HCEC 1CT (cell line): ENCODE results near the gene EFCAB13.
"Not testable (repeated sequence)": the region's sequence is repeated elsewhere in the genome, so short reads cannot be mapped to it uniquely, and the experiment has no call there.

Experiments
- DNase-seq: peaks from one replicate; pipeline ENCODE4 v3.0.0-alpha.2; 2017

The EFCAB13 gene

DNA sequence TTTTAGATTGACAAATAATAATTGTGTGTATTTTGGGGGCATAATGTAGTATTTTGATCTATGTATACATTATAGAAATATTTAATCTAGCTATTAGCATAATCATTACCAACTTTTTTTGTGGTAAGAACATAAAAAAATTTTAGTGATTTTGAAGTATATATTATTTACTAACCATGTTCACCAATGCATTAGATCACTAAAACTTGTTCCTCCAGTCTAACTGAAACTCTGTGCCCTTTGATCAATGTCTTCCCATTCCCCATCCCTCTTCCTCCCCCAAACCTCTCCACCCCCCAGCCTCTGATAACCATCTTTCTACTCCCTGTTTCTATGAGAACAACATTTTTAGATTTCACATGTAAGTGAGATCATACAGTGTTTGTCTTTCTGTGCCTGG lies 8.5 kb downstream of the EFCAB13 start:
- DNase-seq: no peak

DNA sequence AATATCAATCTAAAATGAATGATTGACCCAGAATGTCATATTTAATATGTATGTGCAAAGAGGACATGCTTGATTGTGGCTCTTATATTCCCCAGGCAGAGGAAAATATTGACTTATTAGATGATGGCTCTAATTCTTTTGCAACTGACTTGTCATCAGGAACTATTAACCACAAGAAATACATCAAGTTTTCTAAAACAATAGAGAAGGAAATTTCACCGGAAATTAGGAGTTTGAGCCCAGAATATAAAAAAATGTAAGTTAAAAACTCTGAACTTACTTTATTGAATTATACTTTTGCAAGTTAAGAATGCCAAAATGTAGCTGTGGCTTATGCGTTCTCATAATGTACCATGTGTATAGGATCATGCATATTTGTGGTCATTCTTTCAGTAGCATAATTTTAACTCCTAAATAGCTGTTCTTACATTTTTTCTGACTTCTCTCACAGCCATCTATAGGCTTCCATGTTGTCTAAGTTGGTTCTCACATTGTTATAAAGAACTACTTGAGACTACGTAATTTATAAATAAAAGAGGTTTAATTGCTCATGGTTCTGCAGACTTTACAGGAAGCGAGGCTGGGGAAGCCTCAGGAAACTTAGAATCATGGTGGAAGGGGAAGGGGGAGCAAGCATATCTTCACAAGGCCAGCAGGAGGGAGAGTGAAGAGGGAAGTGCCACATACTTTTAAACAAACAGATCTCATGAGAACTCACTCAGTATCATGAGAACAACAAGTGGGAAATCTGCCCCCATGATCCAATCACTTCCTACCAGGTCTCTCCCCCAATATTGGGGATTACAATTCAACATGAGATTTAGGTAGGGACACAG lies 11.6 kb downstream of the EFCAB13 start:
- DNase-seq: no peak

DNA sequence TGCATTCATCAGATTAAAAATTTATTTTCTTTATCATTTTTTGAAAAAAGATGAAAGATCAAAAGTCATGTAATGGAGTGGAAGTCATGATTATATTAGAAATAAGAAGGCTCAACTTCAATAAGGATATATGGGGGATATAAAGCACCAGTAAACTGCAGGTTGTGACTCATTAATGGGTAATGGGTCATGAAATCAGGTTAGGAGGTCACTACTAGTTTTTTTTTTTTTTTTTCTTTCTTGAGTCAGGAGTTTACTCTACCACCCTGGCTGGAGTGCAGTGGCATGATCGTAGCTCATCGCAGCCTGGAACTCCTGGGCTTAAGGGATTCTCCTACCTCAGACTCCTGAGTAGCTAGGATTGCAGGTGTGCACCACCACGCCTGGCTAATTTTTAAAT lies 14.3 kb downstream of the EFCAB13 start:
- no peak for DNase-seq

DNA sequence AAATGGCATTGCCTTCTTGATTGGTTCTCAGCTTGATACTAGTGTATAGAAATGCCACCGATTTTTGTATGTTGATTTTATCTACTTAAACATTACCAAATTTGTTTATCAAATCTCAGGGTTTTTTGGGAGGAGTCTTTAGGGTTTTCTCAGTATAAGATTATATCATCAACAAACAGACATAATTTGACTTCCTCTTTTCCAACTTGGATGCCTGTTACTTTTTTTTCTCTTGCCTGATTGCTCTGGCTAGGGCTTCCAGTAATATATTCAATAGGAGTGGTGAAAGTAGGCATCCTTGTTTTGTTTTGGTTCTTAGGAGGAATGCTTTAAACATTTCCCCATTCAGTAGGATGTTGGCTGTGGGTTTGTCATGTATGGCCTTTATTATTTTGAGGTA lies 29.1 kb downstream of the EFCAB13 start:
- no peak for DNase-seq

DNA sequence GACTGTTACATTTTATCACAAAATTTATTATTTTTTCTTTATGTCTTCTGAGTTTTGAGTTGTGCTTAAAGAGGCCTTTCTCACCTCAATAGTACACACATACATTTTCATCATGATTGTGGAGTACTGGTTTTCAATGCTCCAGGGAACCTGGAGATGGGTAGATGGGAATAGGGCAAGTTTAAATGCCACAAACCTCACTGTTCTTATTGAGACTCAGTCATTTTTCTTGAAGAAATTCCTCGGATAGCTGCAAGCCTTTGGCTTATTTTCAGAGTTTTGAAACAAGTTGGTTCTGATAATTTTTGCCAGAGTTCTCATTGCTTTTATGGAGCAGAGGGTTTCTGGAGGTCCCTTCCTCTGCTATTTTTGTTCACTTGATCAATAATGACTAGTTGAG lies 34.9 kb downstream of the EFCAB13 start:
- DNase-seq: no peak

DNA sequence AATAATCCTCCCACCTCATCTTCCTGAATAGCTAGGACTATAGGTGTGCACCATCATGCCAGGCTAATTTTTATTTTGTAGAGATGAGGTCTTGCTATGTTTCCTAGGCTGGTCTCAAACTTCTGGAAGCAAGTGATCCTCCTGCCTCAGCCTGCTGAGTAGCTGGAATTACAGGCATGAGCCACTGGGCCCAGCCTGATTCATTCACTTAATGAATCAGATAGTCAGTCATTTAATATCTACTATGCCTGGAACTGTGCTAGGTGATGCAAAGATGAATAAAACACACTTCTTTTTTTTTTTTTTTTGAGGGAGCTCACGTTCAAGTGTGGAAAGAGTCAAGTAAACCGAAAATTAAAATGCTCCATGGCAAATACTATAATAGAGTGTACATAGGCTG lies 39.4 kb downstream of the EFCAB13 start:
- DNase-seq: no peak

DNA sequence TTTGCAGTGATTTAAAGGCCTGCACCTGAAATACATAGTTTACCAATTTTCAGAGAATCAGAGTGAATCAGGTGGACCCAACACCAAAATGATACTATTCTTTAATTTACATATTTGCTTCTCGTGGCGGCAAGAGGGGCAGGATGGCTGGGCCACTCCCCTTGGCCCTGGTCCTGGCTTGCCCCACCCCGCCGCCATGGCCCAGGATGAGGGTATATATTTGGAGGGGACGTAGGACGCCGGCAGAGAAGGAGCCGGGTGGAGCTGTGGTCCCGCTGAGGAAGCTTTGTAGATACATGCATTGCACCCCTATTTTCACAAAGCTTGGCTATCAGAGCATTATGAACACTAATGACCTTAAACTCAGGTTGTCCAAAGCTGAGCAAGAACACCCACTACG lies 43.5 kb downstream of the EFCAB13 start:
- no peak for DNase-seq

DNA sequence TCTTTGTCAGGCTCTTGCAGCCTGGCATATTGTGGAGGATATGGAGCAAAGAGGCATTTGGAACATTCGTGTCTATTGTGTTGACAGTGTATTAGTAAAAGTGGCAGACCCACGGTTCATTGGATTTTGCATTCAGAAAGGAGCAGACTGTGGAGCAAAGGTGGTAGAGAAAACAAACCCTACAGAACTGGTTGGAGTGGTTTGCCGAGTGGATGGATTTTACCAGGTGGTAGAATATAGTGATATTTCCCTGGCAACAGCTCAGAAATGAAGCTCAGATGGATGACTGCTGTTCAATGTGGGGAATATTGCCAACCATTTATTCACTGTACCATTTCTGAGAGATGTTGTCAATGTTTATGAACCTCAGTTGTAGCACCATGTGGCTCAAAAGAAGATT lies 44.5 kb downstream of the EFCAB13 start:
- DNase-seq: no peak

DNA sequence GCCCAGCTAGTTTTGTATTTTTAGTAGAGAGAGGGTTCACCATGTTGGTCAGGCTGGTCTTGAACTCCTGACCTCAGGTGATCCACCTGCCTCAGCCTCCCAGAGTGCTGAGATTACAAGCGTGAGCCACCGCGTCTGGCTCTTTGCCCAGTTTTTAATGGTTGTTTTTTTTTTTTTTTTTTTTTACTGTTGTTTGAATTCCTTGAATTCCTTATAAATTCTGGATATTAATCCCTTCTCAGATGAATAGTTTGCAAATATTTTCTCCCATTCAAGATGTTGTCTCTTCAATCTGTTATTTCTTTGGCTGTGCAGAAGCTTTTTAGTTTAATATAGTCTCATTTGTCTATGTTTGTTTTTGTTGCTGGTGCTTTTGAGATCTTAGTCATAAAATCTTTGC lies 47.1 kb downstream of the EFCAB13 start:
- not testable (repeated sequence) for DNase-seq

DNA sequence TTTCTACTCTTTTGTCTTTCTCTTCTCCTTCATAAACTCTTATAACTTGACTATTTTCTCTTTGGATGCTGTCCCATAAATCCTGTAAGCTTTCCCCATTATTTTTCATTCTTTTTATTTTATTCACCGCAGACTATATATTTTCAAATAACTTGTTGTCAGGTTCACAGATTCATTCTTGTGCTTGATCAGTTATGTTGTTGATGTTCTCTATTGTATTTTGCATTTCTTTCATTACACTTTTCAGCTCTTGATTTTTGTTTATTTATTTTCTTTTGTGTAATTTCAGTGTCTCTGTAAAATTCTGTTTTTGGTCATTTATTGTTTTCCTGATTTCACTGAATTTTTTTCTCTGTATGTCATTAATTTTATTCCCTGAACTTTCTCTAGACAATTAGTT lies 49.2 kb downstream of the EFCAB13 start:
- no peak for DNase-seq

DNA sequence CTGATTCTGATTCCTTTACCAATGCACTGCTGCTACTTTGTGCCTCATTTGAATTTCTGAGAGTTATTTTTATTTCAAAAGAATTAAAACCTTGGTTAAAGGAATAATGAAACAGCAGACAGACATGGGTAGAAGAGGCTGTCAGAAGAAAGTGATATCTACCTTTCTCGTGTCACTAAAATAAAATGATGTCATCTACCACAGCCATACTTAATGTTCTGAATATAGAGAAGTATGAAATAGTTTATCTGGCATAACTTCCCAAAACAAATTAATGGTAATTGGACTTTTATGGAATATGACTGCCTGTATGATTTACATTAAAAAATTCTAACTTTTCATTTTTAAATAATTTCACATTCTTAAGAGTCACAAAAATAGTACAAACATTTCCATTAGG lies 52.5 kb downstream of the EFCAB13 start:
- no peak for DNase-seq

DNA sequence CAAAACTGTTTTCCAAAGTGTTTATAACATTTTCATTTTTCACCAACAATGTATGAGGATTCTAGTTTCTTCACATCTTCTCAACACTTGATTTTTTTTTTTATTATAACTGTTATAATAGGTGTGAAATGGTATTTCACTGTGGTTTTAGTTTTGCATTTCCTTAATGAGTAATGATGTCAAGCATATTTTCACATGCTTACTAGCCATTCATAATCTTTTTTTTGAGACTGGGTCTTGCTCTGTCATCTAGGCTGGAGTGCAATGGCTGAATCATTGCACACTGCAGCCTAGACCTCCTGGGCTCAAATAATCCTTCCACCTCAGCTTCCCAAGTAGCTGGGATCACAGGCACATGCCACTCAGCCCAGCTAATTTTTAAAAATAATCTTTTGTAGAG lies 65.1 kb downstream of the EFCAB13 start:
- no peak for DNase-seq

DNA sequence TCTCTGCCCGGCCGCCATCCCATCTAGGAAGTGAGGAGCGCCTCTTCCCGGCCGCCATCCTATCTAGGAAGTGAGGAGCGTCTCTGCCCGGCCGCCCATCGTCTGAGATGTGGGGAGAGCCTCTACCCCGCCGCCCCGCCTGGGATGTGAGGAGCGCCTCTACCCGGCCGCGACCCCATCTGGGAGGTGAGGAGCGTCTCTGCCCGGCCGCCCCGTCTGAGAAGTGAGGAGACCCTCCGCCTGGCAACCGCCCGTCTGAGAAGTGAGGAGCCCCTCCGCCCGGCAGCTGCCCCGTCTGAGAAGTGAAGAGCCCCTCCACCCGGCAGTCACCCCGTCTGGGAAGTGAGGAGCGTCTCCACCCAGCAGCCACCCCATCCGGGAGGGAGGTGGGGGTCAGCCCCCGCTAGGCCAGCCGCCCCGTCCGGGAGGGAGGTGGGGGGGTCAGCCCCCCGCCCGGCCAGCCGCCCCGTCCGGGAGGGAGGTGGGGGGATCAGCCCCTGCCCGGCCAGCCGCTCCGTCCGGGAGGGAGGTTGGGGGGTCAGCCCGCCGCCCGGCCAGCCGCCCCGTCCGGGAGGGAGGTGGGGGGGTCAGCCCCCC lies 73.9 kb downstream of the EFCAB13 start:
- DNase-seq: not testable (repeated sequence)

DNA sequence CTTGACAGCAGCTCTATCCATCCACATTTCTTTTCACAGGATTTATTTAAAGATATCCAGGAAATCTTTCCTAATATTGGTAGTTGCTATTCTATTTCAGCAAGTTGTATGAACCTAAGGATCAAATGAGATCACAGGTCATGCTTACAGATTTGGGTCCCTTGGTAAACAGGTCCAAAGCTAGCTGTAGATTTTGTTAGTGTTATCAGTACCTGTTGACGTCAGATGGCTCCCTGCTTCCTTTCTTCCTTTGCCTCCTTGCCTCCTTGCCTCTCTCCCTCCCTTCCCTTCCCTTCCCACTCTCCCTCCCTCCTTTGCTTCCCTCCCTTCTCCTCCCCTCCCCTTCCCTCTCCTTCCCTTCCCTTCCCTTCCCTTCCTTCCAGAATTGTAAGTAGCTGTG lies 76.6 kb downstream of the EFCAB13 start:
- DNase-seq: no peak

DNA sequence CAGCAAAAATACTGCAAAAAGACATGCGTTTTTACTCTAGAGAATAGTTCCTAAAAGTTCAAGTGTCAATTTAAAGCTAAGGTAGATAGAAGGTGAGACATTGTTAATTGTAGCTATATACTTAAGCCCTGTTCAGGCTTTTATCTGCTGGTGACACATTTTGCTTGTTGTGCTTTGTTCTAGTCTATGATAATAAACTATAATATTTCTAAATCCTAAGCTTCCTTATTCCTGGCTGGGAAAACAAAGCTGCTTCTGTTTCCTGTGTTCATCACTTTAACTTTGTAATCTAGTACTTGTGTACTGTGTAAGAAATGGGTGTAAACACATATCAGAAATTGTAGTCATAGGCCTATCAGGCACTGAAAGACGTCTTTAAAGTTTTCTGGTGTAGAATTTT lies 77.3 kb downstream of the EFCAB13 start:
- no peak for DNase-seq

DNA sequence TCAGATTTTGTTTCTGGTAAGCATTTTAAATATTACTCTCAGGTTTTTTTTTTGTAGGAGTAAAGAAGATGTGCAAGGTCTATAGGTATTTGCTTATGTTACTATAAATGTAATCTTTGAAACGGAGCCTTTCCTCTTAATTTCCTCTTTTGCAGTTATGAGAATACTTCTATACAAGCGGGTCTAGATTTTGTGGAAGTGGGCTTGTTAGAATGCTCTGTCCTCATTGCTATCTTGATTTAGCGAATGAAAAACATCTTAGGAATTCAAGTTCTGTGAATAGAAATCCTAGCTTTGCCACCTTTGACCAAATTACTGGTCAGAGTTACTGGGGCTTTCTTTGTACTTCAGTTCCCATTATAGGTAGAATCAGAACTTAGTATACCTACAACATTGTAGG lies 80.3 kb downstream of the EFCAB13 start:
- no peak for DNase-seq

DNA sequence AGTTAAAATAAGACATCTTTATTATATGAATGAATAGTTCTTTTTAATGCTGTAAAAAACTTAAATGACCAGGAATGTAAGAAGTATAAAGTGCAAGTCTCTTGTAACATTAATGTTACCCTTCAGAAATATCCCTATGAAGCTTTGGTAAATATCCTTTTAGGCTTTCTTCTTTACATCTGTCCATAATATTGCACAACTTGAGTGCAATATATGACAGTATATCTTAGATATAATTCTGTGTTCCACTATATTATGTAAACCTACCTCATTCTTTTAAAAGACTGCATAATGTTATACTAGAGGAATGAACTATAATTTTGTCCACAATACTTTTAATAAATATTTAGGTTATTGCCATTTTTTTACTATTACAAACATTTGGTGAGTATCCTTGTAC lies 81.1 kb downstream of the EFCAB13 start:
- no peak for DNase-seq

DNA sequence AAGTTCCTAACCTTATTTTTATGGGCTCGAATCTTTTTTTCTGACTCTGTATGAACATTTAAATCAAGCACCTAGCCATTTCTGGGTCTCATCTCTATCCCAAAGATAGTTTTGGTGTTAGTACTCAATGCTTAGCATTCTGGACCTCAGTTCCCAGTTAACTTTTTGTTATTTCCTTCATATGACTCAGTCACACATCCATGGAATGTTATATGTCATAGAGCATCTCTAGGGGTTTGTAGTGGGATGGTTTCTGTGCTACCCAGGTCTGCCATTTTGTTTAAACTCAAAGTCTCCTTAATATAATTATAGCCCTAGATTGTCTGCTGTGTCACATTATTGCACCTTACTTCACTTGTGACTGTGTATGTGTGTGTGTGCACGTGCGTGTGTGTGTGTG lies 90.1 kb downstream of the EFCAB13 start:
- DNase-seq: no peak

DNA sequence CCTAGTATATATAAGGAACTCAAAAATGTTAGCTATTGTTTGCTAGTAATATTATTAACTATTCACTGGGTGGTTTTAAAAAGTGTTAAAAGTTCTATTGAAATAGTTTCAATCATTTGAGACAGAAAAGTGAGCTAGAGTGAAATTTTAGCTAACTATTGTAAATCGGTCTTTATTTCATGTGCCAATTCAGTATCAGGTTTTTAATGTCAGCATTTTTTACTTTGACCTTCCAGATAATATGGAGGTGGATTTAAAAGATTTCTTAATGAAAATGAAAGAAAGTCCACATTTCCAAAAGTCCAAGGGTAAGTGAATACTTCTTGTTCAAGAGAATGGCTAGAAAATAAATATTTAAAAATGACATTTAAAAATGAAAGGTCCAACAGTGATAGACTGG lies 90.9 kb downstream of the EFCAB13 start:
- DNase-seq: no peak

DNA sequence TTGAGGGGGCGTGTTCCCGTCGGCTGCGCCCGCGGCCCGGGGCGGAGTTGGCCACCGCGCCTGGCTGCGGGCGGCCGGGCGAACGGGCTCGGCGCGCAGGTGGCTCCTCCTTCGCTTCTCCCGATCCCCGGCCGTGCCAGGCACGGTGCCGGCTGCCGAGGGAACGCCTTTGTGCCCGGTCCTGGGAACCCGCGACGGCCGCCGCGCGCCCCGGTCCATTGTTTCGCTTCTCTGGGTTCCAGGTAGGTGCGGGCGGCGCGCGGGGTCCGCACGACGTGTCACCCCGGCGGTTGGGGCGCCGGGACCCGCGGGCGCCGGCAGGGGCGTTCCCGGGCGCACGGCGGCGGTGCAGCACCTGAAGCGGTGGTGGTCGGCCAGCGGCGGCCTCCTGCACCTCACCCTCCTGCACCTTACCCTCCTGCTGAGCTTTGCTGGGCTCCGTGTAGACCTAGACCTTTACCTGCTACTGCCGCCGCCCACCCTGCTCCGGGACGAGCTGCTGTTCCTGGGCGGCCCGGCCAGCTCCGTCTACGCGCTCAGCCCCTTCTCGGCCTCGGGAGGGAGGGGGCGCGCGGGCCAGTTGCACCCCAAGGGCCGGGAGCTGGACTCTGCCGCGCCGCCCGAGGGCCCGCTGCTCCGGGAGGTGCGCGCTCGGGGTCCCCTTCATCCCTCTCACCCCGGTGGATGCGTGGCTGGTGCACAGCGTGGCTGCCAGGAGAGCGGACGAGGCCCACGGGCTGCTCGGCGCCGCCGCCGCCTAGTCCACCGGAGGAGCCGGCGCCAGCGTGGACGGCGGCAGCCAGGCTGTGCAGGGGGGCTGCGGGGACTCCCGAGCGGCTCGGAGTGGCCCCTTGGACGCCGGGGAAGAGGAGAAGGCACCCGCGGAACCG lies 99.9 kb downstream of the EFCAB13 start:
- DNase-seq: no peak

DNA sequence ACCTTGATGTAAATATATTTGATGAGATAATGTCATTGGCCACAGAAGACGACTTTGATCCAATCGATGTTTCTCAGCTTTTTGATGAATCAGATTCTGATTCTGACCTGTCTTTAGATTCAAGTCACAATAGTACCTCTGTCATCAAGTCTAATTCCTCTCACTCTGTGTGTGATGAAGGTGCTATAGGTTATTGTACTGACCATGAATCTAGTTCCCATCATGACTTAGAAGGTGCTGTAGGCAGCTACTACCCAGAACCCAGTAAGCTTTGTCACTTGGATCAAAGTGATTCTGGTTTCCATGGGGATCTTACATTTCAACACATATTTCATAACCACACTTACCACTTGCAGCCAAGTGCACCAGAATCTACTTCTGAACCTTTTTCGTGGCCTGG lies 101.5 kb downstream of the EFCAB13 start:
- not testable (repeated sequence) for DNase-seq

DNA sequence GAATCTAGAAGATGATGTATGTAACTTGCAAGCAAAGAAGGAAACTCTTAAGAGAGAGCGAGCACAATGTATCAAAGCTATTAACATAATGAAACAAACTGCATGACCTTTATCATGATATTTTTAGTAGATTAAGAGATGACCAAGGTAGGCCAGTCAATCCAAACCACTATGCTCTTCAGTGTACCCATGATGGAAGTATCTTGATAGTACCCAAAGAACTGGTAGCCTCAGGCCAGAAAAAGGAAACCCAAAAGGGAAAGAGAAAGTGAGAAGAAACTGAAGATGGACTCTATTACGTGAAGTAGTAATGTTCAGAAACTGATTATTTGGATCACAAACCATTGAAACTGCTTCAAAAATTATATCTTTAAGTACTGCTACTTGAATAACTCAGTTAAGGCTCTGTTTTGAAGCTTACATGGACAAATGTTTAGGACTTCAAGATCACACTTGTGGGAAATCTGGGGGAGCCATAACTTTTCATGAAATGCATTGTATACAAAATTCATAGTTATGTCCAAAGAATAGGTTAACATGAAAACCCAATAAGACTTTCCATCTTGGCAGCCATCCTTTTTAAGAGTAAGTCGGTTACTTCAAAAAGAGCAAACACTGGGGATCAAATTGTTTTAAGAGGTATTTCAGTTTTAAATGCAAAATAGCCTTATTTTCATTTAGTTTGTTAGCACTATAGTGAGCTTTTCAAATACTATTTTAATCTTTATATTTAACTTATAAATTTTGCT lies 102.3 kb downstream of the EFCAB13 start:
- DNase-seq: not testable (repeated sequence)

DNA sequence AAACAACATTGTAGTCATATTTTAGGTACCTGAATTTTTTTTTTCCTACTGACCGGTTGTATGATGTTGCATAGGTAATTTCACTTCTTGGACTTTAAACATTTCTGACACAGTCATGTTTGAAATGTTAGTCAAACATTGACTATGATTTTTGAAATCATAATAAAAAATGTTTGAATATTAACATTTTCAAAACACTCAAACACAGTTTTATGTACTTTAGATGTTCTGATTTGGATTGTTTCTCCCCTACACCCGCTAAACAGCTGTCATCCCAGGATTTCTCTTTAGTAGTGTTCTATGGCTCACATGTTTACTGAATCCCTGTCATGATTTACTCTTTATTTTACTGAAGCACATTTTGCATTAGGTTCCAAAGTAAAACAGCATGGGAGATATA lies 104.2 kb downstream of the EFCAB13 start:
- DNase-seq: no peak
